Bronchial epithelial cell (primary cell): Measurements from ENCODE around the gene ATG2A. TPM values are rescaled to one million over a fixed set of nuclear protein-coding genes. Genes with fewer than 3 reads are reported as not detected.

Source experiments
- DNase-seq: peaks from one replicate; pipeline ENCODE4 v3.0.0-alpha.2; 2010; ENCODE audit warnings: low read depth
- FAIRE-seq: peaks from 2 replicates; lab custom pipeline; 2011; peaks lifted over from hg19 to GRCh38; lab: Jason Lieb, UNC
- H3K27me3 ChIP-seq: 2 replicates; pipeline ENCODE4 v1.5.1; 2011; ENCODE audit warnings: low read length; ENCODE audit not compliant: control insufficient read depth, insufficient read depth
- H3K36me3 ChIP-seq: 2 replicates; pipeline ENCODE4 v1.5.1; 2011; ENCODE audit warnings: low read length; ENCODE audit not compliant: control insufficient read depth, insufficient read depth
- H3K4me3 ChIP-seq: 2 replicates; pipeline ENCODE4 v1.5.1; 2011; ENCODE audit warnings: mild to moderate bottlenecking, low read depth, low read length, control low read depth
- CTCF ChIP-seq: IDR thresholded peaks from 2 replicates; pipeline ENCODE4 v1.5.1; 2011; ENCODE audit warnings: mild to moderate bottlenecking, moderate library complexity, low read length, control low read depth, inconsistent platforms; ENCODE audit not compliant: insufficient read depth, severe bottlenecking
- total RNA-seq: library from RNA; depleted of rRNA; stranded (reverse); fragments of >200 nt; gene quantifications from 2 replicates; pipeline ENCODE4 v1.2.1, GENCODE V29; 2014

ATG2A gene
- total RNA-seq, 1 donor from 2014 or later = 6.1 TPM

GRCh38 chr11:64951529-64951928, 34.5 kb upstream of the ATG2A start:
- FAIRE-seq (no peak), DNase-seq (no peak)
- Histone ChIP-seq H3K27me3 (no peaks in the 10 kb centered on the region), H3K4me3 (no peak overlapping the region), H3K36me3 (no peaks in the 10 kb centered on the region)
- no peak for TF ChIP-seq CTCF

GRCh38 chr11:64947208-64947814, 30.3 kb upstream of the ATG2A start:
- Histone ChIP-seq H3K36me3 (no peaks in the 10 kb centered on the region), H3K27me3 (no peaks in the 10 kb centered on the region), H3K4me3 (no peak overlapping the region)
- FAIRE-seq = no peak
- no peak for DNase-seq
- no peak for TF ChIP-seq CTCF

- Histone ChIP-seq H3K27me3 (no peaks in the 10 kb centered on the region), H3K4me3 (no peak overlapping the region), H3K36me3 (peaks cover 8% of the 10 kb centered on the region)
- no peak for TF ChIP-seq CTCF
- no peak for DNase-seq
- FAIRE-seq = peak; percentile 32
These were observed 19.5 kb upstream of the ATG2A start for GRCh38 chr11:64936539-64936938.

GRCh38 chr11:64935359-64936081, 18.5 kb upstream of the ATG2A start, which contains the start of gene GPHA2:
GPHA2 (minus strand) TSS chr11:64935893; CDS start chr11:64935460, 433 bp downstream.
- FAIRE-seq = no peak
- Histone ChIP-seq H3K27me3 (no peaks in the 10 kb centered on the region), H3K36me3 (peaks cover 12% of the 10 kb centered on the region), H3K4me3 (no peak within 1 kb of the TSS)
- no peak for TF ChIP-seq CTCF
- DNase-seq = peak; percentile 20

- H3K27me3 ChIP-seq = no peaks in the 10 kb centered on the region
- H3K36me3 ChIP-seq = peaks cover 18% of the 10 kb centered on the region
- no peak overlapping the region for H3K4me3 ChIP-seq
- DNase-seq (no peak), FAIRE-seq (no peak)
- TF ChIP-seq CTCF = no peak
These were observed 17.8 kb upstream of the ATG2A start for GRCh38 chr11:64934682-64935358.
